ENCODE measurements around the gene CYP26A1.

Gene CYP26A1

GRCh38 chr10:93124580-93125318 lies 51.1 kb downstream of the CYP26A1 start:
- no peaks in the 10 kb centered on the region for H3K79me2 ChIP-seq (ENCODE audit: insufficient read depth, low read length)
- no peak overlapping the region for H2AFZ ChIP-seq (ENCODE audit: low read depth, low read length)
- ATAC-seq (ENCODE audit: insufficient read depth, low read depth) (no peak), DNase-seq (no peak)
- no peak overlapping the region for H3K4me3 ChIP-seq (ENCODE audit: low read depth in 1 of 2, low read length in 2 of 2)
- no peaks in the 10 kb centered on the region for H3K36me3 ChIP-seq (ENCODE audit: insufficient read depth, low read length)
- no peak overlapping the region for H3K27ac ChIP-seq (ENCODE audit: low read length)
- H4K20me1 ChIP-seq (ENCODE audit: insufficient read depth, low read length), result no peaks in the 10 kb centered on the region
- H3K27me3 ChIP-seq (ENCODE audit: insufficient read depth, low read length, poor library complexity), result no peaks in the 10 kb centered on the region
- TF ChIP-seq EZH2 (IDR thresholded peaks at IDR 0.05; ENCODE audit: borderline replicate concordance, low read depth, low read length, severe bottlenecking) (no peak), CTCF (IDR thresholded peaks at IDR 0.05; ENCODE audit: borderline replicate concordance, extremely low read depth, low read length, poor library complexity, severe bottlenecking) (no peak)
- H3K4me1 ChIP-seq (ENCODE audit: insufficient read depth, low read length), result no peaks in the 10 kb centered on the region
- peaks cover 14% of the 10 kb centered on the region for H3K9me3 ChIP-seq (ENCODE audit: insufficient read depth, low read length, severe bottlenecking)
- H3K9ac ChIP-seq (ENCODE audit: low read depth, low read length), result no peak overlapping the region
- no peak overlapping the region for H3K4me2 ChIP-seq (ENCODE audit: insufficient read depth, low read length)

- Histone ChIP-seq H3K36me3 (ENCODE audit: insufficient read depth, low read length) (no peaks in the 10 kb centered on the region), H3K4me2 (ENCODE audit: insufficient read depth, low read length) (no peak overlapping the region), H3K9ac (ENCODE audit: low read depth, low read length) (no peak overlapping the region), H3K27me3 (ENCODE audit: insufficient read depth, low read length, poor library complexity) (no peaks in the 10 kb centered on the region), H3K79me2 (ENCODE audit: insufficient read depth, low read length) (no peaks in the 10 kb centered on the region), H3K27ac (ENCODE audit: low read length) (no peak overlapping the region), H3K4me1 (ENCODE audit: insufficient read depth, low read length) (no peaks in the 10 kb centered on the region), H4K20me1 (ENCODE audit: insufficient read depth, low read length) (no peaks in the 10 kb centered on the region), H3K4me3 (ENCODE audit: low read depth in 1 of 2, low read length in 2 of 2) (no peak overlapping the region), H3K9me3 (ENCODE audit: insufficient read depth, low read length, severe bottlenecking) (peaks cover 14% of the 10 kb centered on the region), H2AFZ (ENCODE audit: low read depth, low read length) (no peak overlapping the region)
- ATAC-seq (ENCODE audit: insufficient read depth, low read depth) (no peak), DNase-seq (no peak)
- no peak for TF ChIP-seq EZH2 (IDR thresholded peaks at IDR 0.05; ENCODE audit: borderline replicate concordance, low read depth, low read length, severe bottlenecking)
- no peak for TF ChIP-seq CTCF (IDR thresholded peaks at IDR 0.05; ENCODE audit: borderline replicate concordance, extremely low read depth, low read length, poor library complexity, severe bottlenecking)
These were observed 52.3 kb downstream of the CYP26A1 start for GRCh38 chr10:93125966-93126365.

GRCh38 chr10:93126483-93127052 lies 52.9 kb downstream of the CYP26A1 start:
- ATAC-seq (ENCODE audit: insufficient read depth, low read depth), result no peak
- H3K27ac ChIP-seq (ENCODE audit: low read length), result no peak overlapping the region
- H2AFZ ChIP-seq (ENCODE audit: low read depth, low read length), result no peak overlapping the region
- H3K9me3 ChIP-seq (ENCODE audit: insufficient read depth, low read length, severe bottlenecking), result peaks cover 14% of the 10 kb centered on the region
- no peak overlapping the region for H3K4me3 ChIP-seq (ENCODE audit: low read depth in 1 of 2, low read length in 2 of 2)
- H3K9ac ChIP-seq (ENCODE audit: low read depth, low read length), result no peak overlapping the region
- no peak overlapping the region for H3K4me2 ChIP-seq (ENCODE audit: insufficient read depth, low read length)
- DNase-seq, result no peak
- H3K36me3 ChIP-seq (ENCODE audit: insufficient read depth, low read length), result no peaks in the 10 kb centered on the region
- no peaks in the 10 kb centered on the region for H4K20me1 ChIP-seq (ENCODE audit: insufficient read depth, low read length)
- no peaks in the 10 kb centered on the region for H3K27me3 ChIP-seq (ENCODE audit: insufficient read depth, low read length, poor library complexity)
- H3K4me1 ChIP-seq (ENCODE audit: insufficient read depth, low read length), result no peaks in the 10 kb centered on the region
- TF ChIP-seq EZH2 (IDR thresholded peaks at IDR 0.05; ENCODE audit: borderline replicate concordance, low read depth, low read length, severe bottlenecking) (no peak), CTCF (IDR thresholded peaks at IDR 0.05; ENCODE audit: borderline replicate concordance, extremely low read depth, low read length, poor library complexity, severe bottlenecking) (peak; percentile 48)
- no peaks in the 10 kb centered on the region for H3K79me2 ChIP-seq (ENCODE audit: insufficient read depth, low read length)
